ENCODE results near the gene HOXD12. TPM values are rescaled to one million over a fixed set of nuclear protein-coding genes. Genes with fewer than 3 reads are reported as not detected.

HOXD12 gene
- total and polyA plus RNA-seq, 9 donors = not detected

- no peaks in the 10 kb centered on the region for H3K9me3 ChIP-seq
- peak overlapping the region; percentile 94 to 99 for H3K27ac ChIP-seq
- 0 to 2% (median 1%) methylated on average over 15 to 43 of the region's 43 CpGs for WGBS, 3 donors
- TF ChIP-seq POLR2A (IDR thresholded peaks at IDR 0.05) (no peak), CTCF (IDR thresholded peaks at IDR 0.05) (no peak), EP300 (IDR thresholded peaks at IDR 0.05) (no peak)
- peaks cover 13% of the 10 kb centered on the region for H3K4me1 ChIP-seq (ENCODE audit: insufficient read depth)
- intact Hi-C loops (cut with DNase I) = loop anchor here (2.0 to 10.0 kb wide), 7 partner anchors 423 to 1135 kb away; partner anchors contain the start of gene NFE2L2 (in 1 of the 4)
- H3K27me3 ChIP-seq = no peaks in the 10 kb centered on the region
- no peaks in the 10 kb centered on the region for H3K36me3 ChIP-seq
- no peak for DNase-seq
- peak overlapping the region; percentile 55 for H3K4me3 ChIP-seq
Measured at GRCh38 chr2:176129813-176130146, 30.2 kb downstream of the HOXD12 start.

GRCh38 chr2:176130147-176130956 is 30.8 kb downstream of the HOXD12 start:
- H3K4me3 ChIP-seq = peak overlapping the region; percentile 55
- DNase-seq = peak; percentile 78 to 83 (median 81)
- TF ChIP-seq EP300 (IDR thresholded peaks at IDR 0.05) = no peak
- TF ChIP-seq CTCF (IDR thresholded peaks at IDR 0.05) = peak in 1 of 3 donors; percentile 9
- peak; percentile 62 for TF ChIP-seq POLR2A (IDR thresholded peaks at IDR 0.05)
- peaks cover 17% of the 10 kb centered on the region for H3K4me1 ChIP-seq (ENCODE audit: insufficient read depth)
- intact Hi-C loops (cut with DNase I) = loop anchor here in 1 of 4 donors (2.0 to 10.0 kb wide), 2 partner anchors 506 to 1134 kb away; partner anchors contain the start of gene NFE2L2
- WGBS, 3 donors = 1% methylated on average over 48 to 100 of the region's 100 CpGs
- peak overlapping the region; percentile 94 to 99 for H3K27ac ChIP-seq
- no peaks in the 10 kb centered on the region for H3K36me3 ChIP-seq
- no peaks in the 10 kb centered on the region for H3K9me3 ChIP-seq
- H3K27me3 ChIP-seq = no peaks in the 10 kb centered on the region

- intact Hi-C loops (cut with DNase I) = loop anchor here in 1 of 4 donors (2.0 to 10.0 kb wide), 2 partner anchors 506 to 1134 kb away; partner anchors contain the start of gene NFE2L2
- Histone ChIP-seq H3K36me3 (no peaks in the 10 kb centered on the region), H3K4me1 (ENCODE audit: insufficient read depth) (peaks cover 17% of the 10 kb centered on the region), H3K27me3 (no peaks in the 10 kb centered on the region), H3K9me3 (no peaks in the 10 kb centered on the region), H3K4me3 (peak overlapping the region; percentile 55), H3K27ac (peak overlapping the region; percentile 94 to 99)
- 7 to 12% (median 8%) methylated on average over 15 of the region's 15 CpGs for WGBS, 3 donors
- no peak for DNase-seq
- no peak for TF ChIP-seq POLR2A (IDR thresholded peaks at IDR 0.05)
- TF ChIP-seq EP300 (IDR thresholded peaks at IDR 0.05) = no peak
- no peak for TF ChIP-seq CTCF (IDR thresholded peaks at IDR 0.05)
Measured at GRCh38 chr2:176130957-176131847, 31.6 kb downstream of the HOXD12 start.

GRCh38 chr2:176131848-176132158 is 32.2 kb downstream of the HOXD12 start:
- Histone ChIP-seq H3K36me3 (no peaks in the 10 kb centered on the region), H3K9me3 (no peaks in the 10 kb centered on the region), H3K4me3 (peak overlapping the region; percentile 55), H3K4me1 (ENCODE audit: insufficient read depth) (peaks cover 17% of the 10 kb centered on the region), H3K27me3 (no peaks in the 10 kb centered on the region), H3K27ac (peak overlapping the region; percentile 10 to 99)
- intact Hi-C loops (cut with DNase I) = loop anchor here in 1 of 4 donors (2.0 to 10.0 kb wide), 2 partner anchors 505 to 1133 kb away; partner anchors contain the start of gene NFE2L2
- 9 to 22% (median 16%) methylated on average over 4 of the region's 4 CpGs for WGBS, 3 donors
- TF ChIP-seq POLR2A (IDR thresholded peaks at IDR 0.05) (no peak), CTCF (IDR thresholded peaks at IDR 0.05) (no peak), EP300 (IDR thresholded peaks at IDR 0.05) (no peak)
- no peak for DNase-seq

Measured in ovary (tissue), 9 donors.